HG02623 (cell line): ENCODE data around the gene MAPK7.

Experiments
- ATAC-seq: cut with Tn5 transposase; IDR thresholded peaks from one replicate; pipeline ENCODE4 v1.9.1; 2021; ENCODE audit warnings: moderate library complexity; ENCODE audit not compliant: unreplicated experiment

Gene MAPK7

DNA sequence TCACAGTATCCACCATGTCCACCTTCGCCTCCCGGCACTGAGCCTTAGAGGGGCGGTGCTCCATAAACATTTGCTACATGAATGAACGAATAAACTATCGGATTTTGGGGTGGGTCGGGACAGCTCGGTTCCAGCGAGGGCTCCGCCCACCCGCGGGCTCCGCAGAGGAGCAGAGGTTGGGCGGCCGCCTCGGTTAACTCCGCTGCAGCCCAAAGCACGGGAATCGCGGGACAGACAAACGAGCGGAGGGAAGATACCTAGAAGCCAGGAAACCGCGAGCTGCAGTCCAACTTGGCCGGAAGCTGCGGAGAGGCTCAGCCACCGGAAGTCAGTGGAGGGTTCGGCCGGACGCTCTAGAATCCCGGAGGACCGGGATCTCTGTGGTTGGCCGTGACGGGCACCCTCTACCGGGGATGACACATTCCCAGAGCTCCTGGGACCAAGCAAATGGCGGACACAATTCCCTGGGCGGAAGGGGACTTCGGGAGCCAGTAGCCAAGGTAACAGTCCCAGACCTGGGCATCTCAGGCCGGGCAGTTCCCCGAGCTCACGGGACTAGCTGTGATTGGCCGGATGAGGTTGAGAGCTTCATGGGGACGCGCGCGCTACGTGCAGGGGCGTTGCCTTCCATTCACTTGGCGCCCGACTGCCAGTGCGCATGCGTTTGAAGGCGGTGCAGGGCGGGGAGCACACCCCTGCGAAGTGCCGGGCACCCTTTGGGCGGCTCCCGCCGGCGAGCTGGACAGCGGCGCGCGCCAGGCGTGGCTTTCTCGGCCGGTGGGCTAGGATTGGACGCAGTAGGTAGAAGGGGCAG is 489 bp upstream of the MAPK7 start:
- peak; percentile 92 for ATAC-seq

DNA sequence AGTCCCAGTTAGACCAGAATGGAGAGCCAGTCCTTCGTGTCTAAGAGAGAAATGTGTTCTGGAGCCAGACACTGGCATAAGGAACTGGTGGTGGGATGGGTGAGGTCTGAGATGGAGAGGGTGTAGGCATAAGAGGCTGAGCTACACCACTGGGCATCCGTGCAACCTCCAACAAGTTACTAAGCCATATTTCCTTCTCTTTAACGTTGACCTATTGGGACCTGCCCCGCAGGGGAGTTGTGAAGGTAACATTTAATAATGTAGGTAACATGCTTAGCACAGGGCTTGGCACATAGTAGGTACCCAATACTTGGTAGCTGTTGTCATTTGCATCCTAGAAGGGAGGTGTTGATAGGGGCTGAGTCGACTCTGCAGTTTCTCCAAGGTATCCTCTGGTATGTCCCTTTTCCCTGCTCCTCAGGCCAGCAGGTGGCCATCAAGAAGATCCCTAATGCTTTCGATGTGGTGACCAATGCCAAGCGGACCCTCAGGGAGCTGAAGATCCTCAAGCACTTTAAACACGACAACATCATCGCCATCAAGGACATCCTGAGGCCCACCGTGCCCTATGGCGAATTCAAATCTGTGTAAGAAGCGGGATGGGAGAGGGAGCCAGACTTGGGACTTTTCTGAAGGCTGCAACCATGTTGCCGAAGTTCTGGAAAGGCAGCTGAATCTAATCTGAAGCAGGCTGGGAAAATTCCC is 1.2 kb downstream of the MAPK7 start:
- ATAC-seq = no peak

DNA sequence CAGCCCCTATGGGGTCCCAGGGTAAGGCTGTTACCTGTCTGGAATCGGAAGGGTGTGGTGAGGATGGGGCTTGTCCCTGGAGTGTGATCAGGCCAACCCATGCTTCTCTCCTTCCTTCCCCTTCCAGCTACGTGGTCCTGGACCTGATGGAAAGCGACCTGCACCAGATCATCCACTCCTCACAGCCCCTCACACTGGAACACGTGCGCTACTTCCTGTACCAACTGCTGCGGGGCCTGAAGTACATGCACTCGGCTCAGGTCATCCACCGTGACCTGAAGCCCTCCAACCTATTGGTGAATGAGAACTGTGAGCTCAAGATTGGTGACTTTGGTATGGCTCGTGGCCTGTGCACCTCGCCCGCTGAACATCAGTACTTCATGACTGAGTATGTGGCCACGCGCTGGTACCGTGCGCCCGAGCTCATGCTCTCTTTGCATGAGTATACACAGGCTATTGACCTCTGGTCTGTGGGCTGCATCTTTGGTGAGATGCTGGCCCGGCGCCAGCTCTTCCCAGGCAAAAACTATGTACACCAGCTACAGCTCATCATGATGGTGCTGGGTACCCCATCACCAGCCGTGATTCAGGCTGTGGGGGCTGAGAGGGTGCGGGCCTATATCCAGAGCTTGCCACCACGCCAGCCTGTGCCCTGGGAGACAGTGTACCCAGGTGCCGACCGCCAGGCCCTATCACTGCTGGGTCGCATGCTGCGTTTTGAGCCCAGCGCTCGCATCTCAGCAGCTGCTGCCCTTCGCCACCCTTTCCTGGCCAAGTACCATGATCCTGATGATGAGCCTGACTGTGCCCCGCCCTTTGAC is 2.4 kb downstream of the MAPK7 start:
- no peak for ATAC-seq

DNA sequence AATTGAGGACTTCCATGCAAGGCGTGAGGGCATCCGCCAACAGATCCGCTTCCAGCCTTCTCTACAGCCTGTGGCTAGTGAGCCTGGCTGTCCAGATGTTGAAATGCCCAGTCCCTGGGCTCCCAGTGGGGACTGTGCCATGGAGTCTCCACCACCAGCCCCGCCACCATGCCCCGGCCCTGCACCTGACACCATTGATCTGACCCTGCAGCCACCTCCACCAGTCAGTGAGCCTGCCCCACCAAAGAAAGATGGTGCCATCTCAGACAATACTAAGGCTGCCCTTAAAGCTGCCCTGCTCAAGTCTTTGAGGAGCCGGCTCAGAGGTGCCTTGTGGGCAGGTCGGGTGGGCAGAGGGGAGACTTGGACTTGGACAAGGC is 3.1 kb downstream of the MAPK7 start:
- no peak for ATAC-seq

DNA sequence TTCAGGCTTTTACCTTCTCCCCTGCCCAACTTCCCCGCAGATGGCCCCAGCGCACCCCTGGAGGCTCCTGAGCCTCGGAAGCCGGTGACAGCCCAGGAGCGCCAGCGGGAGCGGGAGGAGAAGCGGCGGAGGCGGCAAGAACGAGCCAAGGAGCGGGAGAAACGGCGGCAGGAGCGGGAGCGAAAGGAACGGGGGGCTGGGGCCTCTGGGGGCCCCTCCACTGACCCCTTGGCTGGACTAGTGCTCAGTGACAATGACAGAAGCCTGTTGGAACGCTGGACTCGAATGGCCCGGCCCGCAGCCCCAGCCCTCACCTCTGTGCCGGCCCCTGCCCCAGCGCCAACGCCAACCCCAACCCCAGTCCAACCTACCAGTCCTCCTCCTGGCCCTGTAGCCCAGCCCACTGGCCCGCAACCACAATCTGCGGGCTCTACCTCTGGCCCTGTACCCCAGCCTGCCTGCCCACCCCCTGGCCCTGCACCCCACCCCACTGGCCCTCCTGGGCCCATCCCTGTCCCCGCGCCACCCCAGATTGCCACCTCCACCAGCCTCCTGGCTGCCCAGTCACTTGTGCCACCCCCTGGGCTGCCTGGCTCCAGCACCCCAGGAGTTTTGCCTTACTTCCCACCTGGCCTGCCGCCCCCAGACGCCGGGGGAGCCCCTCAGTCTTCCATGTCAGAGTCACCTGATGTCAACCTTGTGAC is 3.6 kb downstream of the MAPK7 start:
- no peak for ATAC-seq

DNA sequence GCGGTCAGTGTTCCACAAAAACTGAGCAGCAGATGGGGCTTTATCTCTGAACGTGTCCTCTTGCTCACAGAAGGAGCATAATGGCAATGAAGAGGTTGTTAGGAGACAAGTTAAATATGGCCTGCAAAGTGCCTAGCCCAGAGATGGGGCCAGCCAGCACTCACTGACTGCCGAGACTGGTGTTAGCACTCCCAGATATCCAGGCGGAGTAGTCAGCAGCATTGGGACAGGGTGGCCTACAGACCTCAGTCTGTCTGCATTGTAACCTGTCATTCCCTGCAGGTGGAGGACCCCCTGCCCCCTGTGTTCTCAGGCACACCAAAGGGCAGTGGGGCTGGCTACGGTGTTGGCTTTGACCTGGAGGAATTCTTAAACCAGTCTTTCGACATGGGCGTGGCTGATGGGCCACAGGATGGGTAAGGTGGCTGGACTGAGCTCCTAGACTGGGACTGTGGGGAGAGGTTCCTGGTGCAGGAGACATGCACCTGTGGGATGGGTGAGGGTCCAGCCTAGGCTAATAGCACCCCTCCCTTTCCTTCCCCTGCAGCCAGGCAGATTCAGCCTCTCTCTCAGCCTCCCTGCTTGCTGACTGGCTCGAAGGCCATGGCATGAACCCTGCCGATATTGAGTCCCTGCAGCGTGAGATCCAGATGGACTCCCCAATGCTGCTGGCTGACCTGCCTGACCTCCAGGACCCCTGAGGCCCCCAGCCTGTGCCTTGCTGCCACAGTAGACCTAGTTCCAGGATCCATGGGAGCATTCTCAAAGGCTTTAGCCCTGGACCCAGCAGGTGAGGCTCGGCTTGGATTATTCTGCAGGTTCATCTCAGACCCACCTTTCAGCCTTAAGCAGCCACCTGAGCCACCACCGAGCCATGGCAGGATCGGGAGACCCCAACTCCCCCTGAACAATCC is 4.5 kb downstream of the MAPK7 start:
- no peak for ATAC-seq

DNA sequence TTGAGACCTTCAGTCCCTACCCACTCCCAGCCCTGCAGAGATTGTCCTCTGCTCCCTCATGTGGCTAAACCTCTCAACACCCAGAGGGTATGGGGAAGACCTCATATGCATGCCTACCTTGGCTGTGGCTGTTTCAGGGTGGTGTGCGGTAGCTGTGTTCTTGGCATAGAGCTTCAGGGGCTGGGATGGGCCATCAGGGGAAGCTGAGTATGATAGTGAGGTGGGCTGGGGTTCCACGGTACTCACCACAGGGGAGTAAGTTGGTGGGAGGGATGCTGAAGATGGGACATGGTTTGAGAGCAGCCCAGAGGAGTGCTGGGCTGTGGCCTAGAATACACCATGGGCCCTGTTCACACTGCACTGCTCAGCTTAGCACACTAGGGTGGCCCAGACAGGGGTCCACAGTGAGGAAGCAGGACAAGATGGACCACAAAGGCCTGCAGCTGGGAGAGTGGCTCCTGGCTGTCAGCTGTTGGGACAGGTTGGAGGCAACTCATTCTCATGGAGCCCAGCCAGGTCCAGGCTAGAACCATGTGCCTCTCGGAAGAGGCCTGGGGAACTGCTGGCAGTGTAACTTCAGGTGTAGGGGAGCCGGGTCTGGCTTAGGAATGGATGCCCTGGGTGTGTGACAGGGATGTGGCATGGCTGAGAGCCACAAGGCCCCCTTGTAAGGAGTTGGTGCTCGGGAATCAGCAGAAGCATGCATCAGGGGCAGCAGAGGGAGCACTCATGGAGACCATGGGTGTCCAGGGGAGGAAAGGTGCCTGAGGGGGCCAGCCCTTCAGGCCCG is 5.6 kb downstream of the MAPK7 start:
- ATAC-seq = no peak

DNA sequence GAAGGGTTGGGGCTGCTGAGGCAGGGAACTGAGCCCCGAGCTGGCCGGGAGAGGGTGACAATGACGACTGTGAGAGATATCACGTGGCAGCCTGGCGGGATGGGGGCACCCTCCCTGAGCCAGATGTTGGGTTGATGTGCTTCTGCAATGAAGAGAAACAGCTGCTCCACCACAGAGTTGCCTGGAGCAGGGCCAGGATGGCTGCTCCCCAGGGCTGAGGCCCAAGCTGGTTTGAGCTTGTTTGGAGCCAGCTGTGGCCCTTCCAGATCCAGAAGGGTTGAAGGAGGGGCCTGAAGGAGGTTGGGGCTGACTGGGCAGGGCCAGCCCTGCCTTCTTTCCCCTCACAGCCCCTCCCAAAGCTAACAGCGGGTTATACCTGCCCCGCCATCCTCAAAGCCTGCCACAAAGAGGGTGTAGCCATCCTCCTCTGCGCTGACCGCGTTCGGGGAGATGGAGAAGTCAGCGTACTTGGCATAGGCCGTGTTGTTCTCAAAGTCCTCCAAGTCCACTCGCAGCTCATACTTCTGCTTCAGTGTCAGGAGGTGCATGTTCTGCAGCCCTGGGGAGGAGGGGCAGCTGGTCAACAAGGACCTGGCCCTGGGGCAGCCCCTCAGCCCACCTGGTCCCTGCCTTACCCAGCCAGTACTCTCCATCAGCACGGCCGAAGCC is 6.6 kb downstream of the MAPK7 start:
- ATAC-seq = no peak

DNA sequence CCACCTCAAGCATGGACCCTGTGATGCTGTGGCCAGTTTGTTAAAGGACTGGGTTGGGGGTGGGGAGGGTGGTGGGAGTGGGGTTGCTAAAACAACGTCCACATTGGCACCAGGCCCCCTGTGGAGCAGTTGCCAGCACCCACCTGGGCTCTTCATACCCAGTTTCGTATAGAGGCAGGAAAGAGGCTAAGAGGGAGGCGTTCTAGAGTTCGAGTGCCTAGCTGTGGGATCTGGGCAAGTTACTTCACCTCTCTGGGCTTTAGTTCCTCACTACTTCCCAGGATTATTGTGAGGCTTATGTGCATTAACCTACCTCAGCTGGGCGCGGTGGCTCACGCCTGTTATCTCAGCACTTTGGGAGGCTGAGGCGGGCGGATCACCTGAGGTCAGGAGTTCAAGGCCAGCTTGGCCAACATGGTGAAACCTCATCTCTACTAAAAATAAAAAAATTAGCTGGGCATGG is 7.3 kb downstream of the MAPK7 start:
- ATAC-seq = no peak

DNA sequence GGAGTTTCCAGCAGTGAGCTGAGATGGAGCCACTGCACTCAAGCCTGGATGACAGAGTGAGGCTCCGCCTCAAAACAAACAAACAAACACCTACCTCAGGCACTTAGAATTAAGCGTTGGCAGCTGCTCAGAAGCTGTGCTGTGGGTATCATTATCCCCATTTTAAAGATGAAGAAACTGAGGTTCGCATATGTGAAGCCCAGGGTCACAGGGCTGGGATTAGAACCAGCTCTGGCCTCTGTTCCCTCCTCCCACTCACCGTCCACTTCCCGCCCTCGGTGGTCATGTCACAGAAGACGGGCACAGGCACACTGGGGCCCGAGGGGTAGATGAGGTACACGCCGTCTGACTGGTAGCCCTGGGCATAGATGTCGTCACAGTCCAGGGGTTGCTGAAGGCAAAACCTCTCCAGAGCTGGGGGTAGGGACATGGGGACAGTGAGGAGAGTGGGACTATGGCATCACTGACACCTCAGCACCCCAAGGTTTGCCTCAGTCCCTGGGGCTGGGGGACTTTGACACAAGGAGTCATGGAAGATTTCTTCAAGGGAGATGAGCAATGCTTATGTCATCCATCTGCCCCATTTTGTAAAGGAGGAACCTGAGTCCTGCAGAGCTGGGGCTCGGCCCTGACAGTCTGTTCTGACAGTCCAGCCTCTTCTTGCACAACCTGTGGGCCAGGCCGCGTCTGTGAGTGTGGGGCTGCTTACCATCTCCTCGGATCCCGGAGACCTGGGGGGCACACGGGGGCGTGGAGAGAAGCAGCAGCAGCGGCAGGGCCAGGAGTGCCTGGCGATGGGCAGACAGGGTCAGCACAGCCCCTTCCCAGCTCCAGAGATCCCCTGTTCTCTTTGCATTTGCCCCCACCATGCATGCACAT is 8.0 kb downstream of the MAPK7 start:
- ATAC-seq = no peak

DNA sequence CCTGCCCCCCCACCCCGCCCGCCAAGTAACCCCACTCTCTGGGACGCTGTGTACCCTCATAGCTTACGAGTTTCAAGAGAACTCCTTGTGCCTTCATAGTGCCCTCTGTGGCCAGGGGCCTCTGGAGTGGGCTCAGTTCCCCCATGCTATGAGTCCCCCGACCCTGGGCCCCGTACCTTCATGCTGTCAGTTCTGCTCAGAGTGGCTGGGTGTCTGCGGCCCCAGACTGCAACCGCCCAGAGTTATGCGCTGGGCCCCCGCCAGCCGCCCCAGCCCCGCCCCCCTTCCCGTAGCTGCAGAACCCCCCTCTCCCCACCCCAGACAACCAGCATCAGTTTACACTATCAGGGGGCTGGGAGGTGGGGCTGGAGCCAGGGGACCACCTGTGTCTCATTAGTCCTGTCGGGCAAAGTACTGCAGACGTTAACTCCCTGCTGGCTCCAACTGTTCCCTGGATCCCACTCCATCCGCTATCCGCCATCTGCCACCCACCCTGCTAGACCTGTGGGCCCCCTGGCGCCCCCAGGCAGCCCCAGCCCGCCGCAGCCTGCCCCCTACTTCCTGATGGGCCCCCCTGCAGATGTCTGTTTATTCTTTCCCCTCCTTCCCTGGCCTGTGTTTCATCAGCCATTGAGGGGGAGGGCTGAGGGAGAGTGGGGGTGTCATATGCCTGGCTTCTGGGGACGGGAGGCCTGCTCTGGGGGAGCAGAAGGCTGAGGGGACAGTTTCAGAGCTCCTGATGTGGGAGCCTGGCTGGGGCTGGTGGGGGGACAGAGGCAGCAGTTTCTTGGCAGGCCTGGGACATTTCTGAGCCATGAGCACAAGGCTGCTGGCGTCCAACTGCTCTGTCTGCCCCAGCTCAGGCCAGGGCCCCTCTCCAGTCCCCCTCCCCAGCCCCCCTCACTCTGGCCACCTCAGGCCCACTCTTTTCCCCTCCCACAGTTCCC is 8.9 kb downstream of the MAPK7 start, which contains the start of gene MFAP4:
Gene MFAP4, minus strand, starts transcription at position 217 of the 947 bp plus-strand sequence. Its CDS starts 35 bp downstream, at position 182.
- ATAC-seq = no peak

DNA sequence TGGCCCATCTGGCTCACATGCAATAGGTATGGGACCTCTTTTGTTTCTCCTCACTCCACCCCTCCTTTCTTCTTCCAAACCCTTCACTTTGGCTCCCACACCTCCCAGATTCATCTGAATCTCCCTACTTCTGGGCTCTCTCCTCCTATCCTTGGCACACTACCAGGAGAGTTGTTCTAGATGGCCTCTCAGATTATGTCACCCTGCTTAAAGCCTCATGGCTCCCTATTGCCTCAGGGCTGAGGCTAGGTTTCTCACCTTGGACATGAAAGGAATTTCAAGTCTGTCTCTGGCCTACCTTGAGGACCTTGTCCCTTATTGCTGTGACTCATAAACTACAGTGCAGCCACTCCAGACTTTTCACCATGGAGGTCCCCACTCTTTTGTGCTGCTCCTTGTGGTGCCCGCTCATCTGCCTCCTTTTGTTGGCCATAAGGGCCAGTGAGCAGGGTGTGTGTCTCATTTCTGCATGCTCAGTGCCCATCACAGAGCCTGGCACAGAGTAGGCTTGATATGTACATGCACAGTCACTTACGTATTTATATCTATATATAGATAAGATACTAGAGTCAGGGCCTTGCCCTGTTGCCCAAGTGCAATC is 9.7 kb downstream of the MAPK7 start:
- ATAC-seq = no peak

DNA sequence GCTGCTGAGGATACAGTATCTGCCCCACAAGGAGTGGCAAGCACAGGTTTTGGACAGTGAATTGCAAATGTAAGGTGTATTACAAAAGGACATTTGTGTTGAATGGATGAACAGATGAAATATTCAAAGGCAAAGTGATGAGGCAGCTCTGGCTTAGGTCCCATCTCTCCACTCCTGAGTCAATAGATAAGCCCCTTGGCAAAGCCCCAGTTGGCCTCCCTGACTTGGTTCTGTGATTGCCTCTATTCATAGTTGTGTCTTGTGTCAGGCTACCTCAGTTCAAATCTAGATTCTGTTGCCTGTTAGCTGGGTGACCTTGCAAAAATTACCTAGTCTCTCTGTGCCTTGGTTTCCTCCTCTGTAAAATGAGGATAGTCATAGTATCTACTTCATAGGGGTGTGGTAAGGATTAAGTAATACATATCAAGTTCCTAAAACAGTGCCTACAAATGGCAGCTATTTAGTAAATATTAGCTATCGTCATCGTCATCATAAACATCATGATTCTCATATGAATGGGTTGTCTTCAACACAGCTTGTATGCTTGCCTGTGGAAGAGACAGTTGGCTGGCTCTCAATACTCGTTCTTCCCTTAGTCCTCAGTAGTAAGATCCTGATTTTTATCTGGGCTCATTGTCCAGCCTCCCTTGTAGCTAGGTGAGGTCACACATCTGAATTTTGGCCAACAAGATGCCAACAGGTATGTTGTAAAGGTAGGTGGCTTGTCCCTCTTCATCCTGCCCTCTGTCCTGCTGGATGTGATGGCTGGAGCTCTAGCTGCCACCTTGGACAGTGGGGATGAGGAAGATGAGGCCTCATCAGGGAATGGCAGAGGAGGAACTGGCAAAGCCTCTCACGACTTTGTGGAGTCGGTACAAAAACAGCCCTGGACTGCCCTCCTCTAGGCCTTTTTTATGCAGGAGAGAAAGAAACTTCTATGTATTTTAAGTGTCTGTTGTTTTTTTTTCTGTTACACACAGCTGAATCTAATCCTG is 10.8 kb downstream of the MAPK7 start:
- ATAC-seq = no peak

DNA sequence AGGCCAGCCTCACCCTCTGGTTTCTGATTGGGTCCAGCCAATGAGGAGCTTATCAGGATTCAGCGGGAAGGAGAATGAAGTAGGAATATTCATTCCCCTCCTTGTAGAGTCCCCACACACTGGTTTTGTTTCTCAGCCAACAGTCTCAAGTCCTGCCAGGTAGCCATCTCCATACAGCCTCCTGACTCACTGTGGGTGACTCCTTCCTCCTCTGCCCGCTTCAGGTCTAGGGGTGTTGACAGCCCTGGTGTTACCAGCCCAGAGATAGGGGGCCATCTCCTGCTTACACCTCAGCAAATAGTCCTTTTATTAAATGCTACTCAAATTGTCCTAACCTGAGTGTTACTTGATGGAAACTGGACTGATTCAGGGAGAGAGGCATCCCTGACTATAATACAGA is 12.7 kb downstream of the MAPK7 start:
- ATAC-seq = no peak

DNA sequence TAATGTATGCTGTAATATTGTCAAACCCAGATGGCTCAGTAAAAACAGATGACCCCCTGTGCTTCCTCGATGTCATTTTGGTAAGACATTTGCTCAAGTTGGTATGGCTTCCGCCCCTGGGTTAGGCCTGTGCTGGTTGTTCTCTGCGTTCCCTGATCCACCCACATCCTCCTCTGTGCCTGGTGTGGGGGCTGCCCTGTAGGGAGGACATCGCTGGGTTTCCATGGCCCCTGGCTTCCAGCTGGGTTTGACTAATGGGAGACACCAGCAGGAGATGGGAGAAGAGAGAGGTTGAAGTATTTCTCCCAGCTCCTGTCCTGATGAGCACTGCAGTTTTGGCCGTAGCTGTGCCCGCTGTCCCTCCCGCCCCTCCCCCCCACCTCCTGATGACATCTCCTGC is 13.1 kb downstream of the MAPK7 start:
- ATAC-seq = no peak
